HG03354 (cell line): ENCODE results near the gene MELTF.

Experiments used
- ATAC-seq: cut with Tn5 transposase; IDR thresholded peaks from one replicate; pipeline ENCODE4 v1.9.1; 2021; ENCODE audit warnings: mild to moderate bottlenecking; ENCODE audit not compliant: unreplicated experiment, poor library complexity, severe bottlenecking

MELTF gene

GRCh38 chr3:196996454-196997265 is 33.0 kb downstream of the MELTF start:
- ATAC-seq, result no peak

GRCh38 chr3:196995646-196996355 is 33.8 kb downstream of the MELTF start:
- no peak for ATAC-seq

GRCh38 chr3:196995027-196995426 is 34.6 kb downstream of the MELTF start:
- ATAC-seq, result no peak

- no peak for ATAC-seq
Observed at GRCh38 chr3:196994056-196994455, 35.6 kb downstream of the MELTF start.

- no peak for ATAC-seq
Observed at GRCh38 chr3:196992461-196993065, 37.1 kb downstream of the MELTF start.

- no peak for ATAC-seq
Observed at GRCh38 chr3:196991581-196992460, 37.8 kb downstream of the MELTF start.

- ATAC-seq, result no peak
Observed at GRCh38 chr3:196990601-196991007, 39.0 kb downstream of the MELTF start.

- no peak for ATAC-seq
Observed at GRCh38 chr3:196989721-196990262, 39.8 kb downstream of the MELTF start.

GRCh38 chr3:196988241-196989029 is 41.2 kb downstream of the MELTF start:
- no peak for ATAC-seq

GRCh38 chr3:196987022-196987421 is 42.6 kb downstream of the MELTF start:
- no peak for ATAC-seq

GRCh38 chr3:196985954-196986885 is 43.4 kb downstream of the MELTF start:
- no peak for ATAC-seq

- ATAC-seq, result no peak
Observed at GRCh38 chr3:196985298-196985697, 44.3 kb downstream of the MELTF start.

- ATAC-seq, result no peak
Observed at GRCh38 chr3:196983186-196983585, 46.4 kb downstream of the MELTF start.

GRCh38 chr3:196981657-196982056 is 48.0 kb downstream of the MELTF start:
- ATAC-seq, result no peak

GRCh38 chr3:196979545-196979944 is 50.1 kb downstream of the MELTF start:
- no peak for ATAC-seq

GRCh38 chr3:196976941-196977340 is 52.7 kb downstream of the MELTF start:
- no peak for ATAC-seq

GRCh38 chr3:196975349-196975748 is 54.3 kb downstream of the MELTF start:
- ATAC-seq, result no peak

- no peak for ATAC-seq
Observed at GRCh38 chr3:196974661-196975060, 55.0 kb downstream of the MELTF start.
